HEK293 (cell line): Measurements from ENCODE around the gene PROSER3.

Source experiments
- GLIS2 ChIP-seq: fragments of 450-650 bp; formaldehyde crosslinking; IDR thresholded peaks from 2 replicates; pipeline ENCODE4 v1.5.1; 2016; ENCODE audit warnings: missing biosample characterization, missing genetic modification characterization
- HIC1 ChIP-seq: fragments of 450-650 bp; formaldehyde crosslinking; IDR thresholded peaks from 2 replicates; pipeline ENCODE4 v1.5.1; 2016; ENCODE audit warnings: missing biosample characterization, missing genetic modification characterization
- MEIS1 ChIP-seq: sonication (generic); formaldehyde crosslinking; IDR thresholded peaks from 2 replicates; pipeline ENCODE4 v1.8.1; 2022; ENCODE audit warnings: missing genetic modification reagents, mild to moderate bottlenecking, borderline replicate concordance
- OVOL3 ChIP-seq: fragments of 450-650 bp; formaldehyde crosslinking; IDR thresholded peaks from 2 replicates; pipeline ENCODE4 v1.5.1; 2016; ENCODE audit warnings: missing biosample characterization, missing genetic modification characterization
- REPIN1 ChIP-seq: fragments of 450-650 bp; formaldehyde crosslinking; IDR thresholded peaks from 2 replicates; pipeline ENCODE4 v1.5.1; 2017; ENCODE audit warnings: missing biosample characterization, missing genetic modification characterization, low read depth
- SCRT2 ChIP-seq: fragments of 450-650 bp; formaldehyde crosslinking; IDR thresholded peaks from 2 replicates; pipeline ENCODE4 v1.5.1; 2016; ENCODE audit warnings: missing biosample characterization, missing genetic modification characterization
- ZBTB10 ChIP-seq: fragments of 450-650 bp; formaldehyde crosslinking; IDR thresholded peaks from 2 replicates; pipeline ENCODE4 v1.5.1; 2016; ENCODE audit warnings: missing biosample characterization, missing genetic modification characterization
- ZFP41 ChIP-seq: fragments of 450-650 bp; formaldehyde crosslinking; IDR thresholded peaks from 2 replicates; pipeline ENCODE4 v1.5.1; 2016; ENCODE audit warnings: missing biosample characterization, missing genetic modification characterization, borderline replicate concordance
- ZNF155 ChIP-seq: fragments of 450-650 bp; formaldehyde crosslinking; IDR thresholded peaks from 2 replicates; pipeline ENCODE4 v1.5.1; 2016; ENCODE audit warnings: missing biosample characterization, missing genetic modification characterization
- ZNF16 ChIP-seq: fragments of 450-650 bp; formaldehyde crosslinking; IDR thresholded peaks from 2 replicates; pipeline ENCODE4 v1.5.1; 2016; ENCODE audit warnings: low read depth, missing biosample characterization, missing genetic modification characterization
- ZNF211 ChIP-seq: fragments of 450-650 bp; formaldehyde crosslinking; IDR thresholded peaks from 2 replicates; pipeline ENCODE4 v1.5.1; 2016; ENCODE audit warnings: low read depth, missing biosample characterization, missing genetic modification characterization
- ZNF354C ChIP-seq: fragments of 450-650 bp; formaldehyde crosslinking; IDR thresholded peaks from 2 replicates; pipeline ENCODE4 v1.5.1; 2016; ENCODE audit warnings: missing biosample characterization, missing genetic modification characterization, low read depth, borderline replicate concordance
- ZNF362 ChIP-seq: fragments of 450-650 bp; formaldehyde crosslinking; IDR thresholded peaks from 2 replicates; pipeline ENCODE4 v1.5.1; 2016; ENCODE audit warnings: missing biosample characterization, missing genetic modification characterization
- ZNF37A ChIP-seq: fragments of 450-650 bp; IDR thresholded peaks from 2 replicates; pipeline ENCODE4 v1.5.1; 2018; ENCODE audit warnings: missing biosample characterization, missing genetic modification characterization
- ZNF391 ChIP-seq: fragments of 450-650 bp; formaldehyde crosslinking; IDR thresholded peaks from 2 replicates; pipeline ENCODE4 v1.5.1; 2016; ENCODE audit warnings: low read depth, missing biosample characterization, missing genetic modification characterization, borderline replicate concordance
- ZNF426 ChIP-seq: fragments of 450-650 bp; formaldehyde crosslinking; IDR thresholded peaks from 2 replicates; pipeline ENCODE4 v1.5.1; 2017; ENCODE audit warnings: missing biosample characterization, missing genetic modification characterization, mild to moderate bottlenecking, inconsistent platforms, moderate library complexity
- ZNF521 ChIP-seq: fragments of 450-650 bp; formaldehyde crosslinking; IDR thresholded peaks from 2 replicates; pipeline ENCODE4 v1.5.1; 2017; ENCODE audit warnings: missing biosample characterization, mild to moderate bottlenecking, missing genetic modification characterization
- ZNF549 ChIP-seq: fragments of 450-650 bp; IDR thresholded peaks from 2 replicates; pipeline ENCODE4 v1.5.1; 2018; ENCODE audit warnings: missing biosample characterization, missing genetic modification characterization, mild to moderate bottlenecking, inconsistent platforms, moderate library complexity
- ZNF600 ChIP-seq: fragments of 450-650 bp; formaldehyde crosslinking; IDR thresholded peaks from 2 replicates; pipeline ENCODE4 v1.5.1; 2016; ENCODE audit warnings: missing biosample characterization, missing genetic modification characterization
- ZNF621 ChIP-seq: fragments of 450-650 bp; formaldehyde crosslinking; IDR thresholded peaks from 2 replicates; pipeline ENCODE4 v1.5.1; 2017; ENCODE audit warnings: missing biosample characterization, missing genetic modification characterization
- ZNF623 ChIP-seq: fragments of 450-650 bp; formaldehyde crosslinking; IDR thresholded peaks from 2 replicates; pipeline ENCODE4 v1.5.1; 2016; ENCODE audit warnings: missing biosample characterization, missing genetic modification characterization
- ZNF629 ChIP-seq: fragments of 450-650 bp; formaldehyde crosslinking; IDR thresholded peaks from 2 replicates; pipeline ENCODE4 v1.5.1; 2017; ENCODE audit warnings: missing biosample characterization, missing genetic modification characterization
- ZNF791 ChIP-seq: fragments of 450-650 bp; formaldehyde crosslinking; IDR thresholded peaks from 2 replicates; pipeline ENCODE4 v1.5.1; 2016; ENCODE audit warnings: missing biosample characterization, missing genetic modification characterization
- ZSCAN23 ChIP-seq: fragments of 450-650 bp; formaldehyde crosslinking; IDR thresholded peaks from 2 replicates; pipeline ENCODE4 v1.5.1; 2016; ENCODE audit warnings: missing biosample characterization, missing genetic modification characterization
- TF ChIP-seq, protein P1 (sequence below): fragments of 450-650 bp; formaldehyde crosslinking; IDR thresholded peaks from 2 replicates; pipeline ENCODE4 v1.5.1; 2017; ENCODE audit warnings: missing biosample characterization, mild to moderate bottlenecking, missing genetic modification characterization, moderate library complexity
- TF ChIP-seq, protein P2 (sequence below): fragments of 450-650 bp; formaldehyde crosslinking; IDR thresholded peaks from 2 replicates; pipeline ENCODE4 v1.5.1; 2016; ENCODE audit warnings: missing biosample characterization, missing genetic modification characterization
- TF ChIP-seq, protein P3 (sequence below): IDR thresholded peaks from 2 replicates; pipeline ENCODE4 v1.6.1; 2011; ENCODE audit warnings: mild to moderate bottlenecking, low read depth, low read length, borderline replicate concordance
- TF ChIP-seq, protein P4 (sequence below): fragments of 450-650 bp; formaldehyde crosslinking; IDR thresholded peaks from 2 replicates; pipeline ENCODE4 v1.5.1; 2016; ENCODE audit warnings: missing biosample characterization, missing genetic modification characterization

PROSER3 gene

GRCh38 chr19:35757231-35757748 lies 686 bp upstream of the PROSER3 start (continued):
- TF ChIP-seq OVOL3 (tag by site-specific recombination), result peak; percentile 65; the same call in 1 of the 2 replicates
- TF ChIP-seq ZNF362 (tag by site-specific recombination), result no peak
- peak; percentile 23 for TF ChIP-seq SCRT2
- TF ChIP-seq, protein P1, sequence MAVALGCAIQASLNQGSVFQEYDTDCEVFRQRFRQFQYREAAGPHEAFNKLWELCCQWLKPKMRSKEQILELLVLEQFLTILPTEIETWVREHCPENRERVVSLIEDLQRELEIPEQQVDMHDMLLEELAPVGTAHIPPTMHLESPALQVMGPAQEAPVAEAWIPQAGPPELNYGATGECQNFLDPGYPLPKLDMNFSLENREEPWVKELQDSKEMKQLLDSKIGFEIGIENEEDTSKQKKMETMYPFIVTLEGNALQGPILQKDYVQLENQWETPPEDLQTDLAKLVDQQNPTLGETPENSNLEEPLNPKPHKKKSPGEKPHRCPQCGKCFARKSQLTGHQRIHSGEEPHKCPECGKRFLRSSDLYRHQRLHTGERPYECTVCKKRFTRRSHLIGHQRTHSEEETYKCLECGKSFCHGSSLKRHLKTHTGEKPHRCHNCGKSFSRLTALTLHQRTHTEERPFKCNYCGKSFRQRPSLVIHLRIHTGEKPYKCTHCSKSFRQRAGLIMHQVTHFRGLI, result 0 out of 2 replicates have a peak, but pooled peaks have one; percentile 49
- peak; percentile 76; the same call in 1 of the 2 replicates for TF ChIP-seq ZNF391 (tag by site-specific recombination)
- no peak for TF ChIP-seq ZNF16 (tag by site-specific recombination)
- peak; percentile 77; the same call in 1 of the 2 replicates for TF ChIP-seq ZSCAN23 (tag by site-specific recombination)
- peak; percentile 40; the same call in 1 of the 2 replicates for TF ChIP-seq HIC1 (tag by site-specific recombination)
- TF ChIP-seq ZNF155 (tag by site-specific recombination), result no peak
- no peak for TF ChIP-seq REPIN1 (tag by site-specific recombination)
- no peak for TF ChIP-seq ZNF354C (tag by site-specific recombination)
- no peak for TF ChIP-seq ZNF549 (tag by site-specific recombination)
- TF ChIP-seq ZNF791 (tag by site-specific recombination), result no peak
- no peak for TF ChIP-seq ZNF37A (tag by site-specific recombination)
- TF ChIP-seq, protein P2, sequence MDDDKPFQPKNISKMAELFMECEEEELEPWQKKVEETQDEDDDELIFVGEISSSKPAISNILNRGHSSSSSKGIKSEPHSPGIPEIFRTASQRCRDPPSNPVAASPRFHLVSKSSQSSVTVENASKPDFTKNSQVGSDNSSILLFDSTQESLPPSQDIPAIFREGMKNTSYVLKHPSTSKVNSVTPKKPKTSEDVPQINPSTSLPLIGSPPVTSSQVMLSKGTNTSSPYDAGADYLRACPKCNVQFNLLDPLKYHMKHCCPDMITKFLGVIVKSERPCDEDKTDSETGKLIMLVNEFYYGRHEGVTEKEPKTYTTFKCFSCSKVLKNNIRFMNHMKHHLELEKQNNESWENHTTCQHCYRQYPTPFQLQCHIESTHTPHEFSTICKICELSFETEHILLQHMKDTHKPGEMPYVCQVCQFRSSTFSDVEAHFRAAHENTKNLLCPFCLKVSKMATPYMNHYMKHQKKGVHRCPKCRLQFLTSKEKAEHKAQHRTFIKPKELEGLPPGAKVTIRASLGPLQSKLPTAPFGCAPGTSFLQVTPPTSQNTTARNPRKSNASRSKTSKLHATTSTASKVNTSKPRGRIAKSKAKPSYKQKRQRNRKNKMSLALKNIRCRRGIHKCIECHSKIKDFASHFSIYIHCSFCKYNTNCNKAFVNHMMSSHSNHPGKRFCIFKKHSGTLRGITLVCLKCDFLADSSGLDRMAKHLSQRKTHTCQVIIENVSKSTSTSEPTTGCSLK (tag by site-specific recombination), result no peak
- TF ChIP-seq, protein P3, sequence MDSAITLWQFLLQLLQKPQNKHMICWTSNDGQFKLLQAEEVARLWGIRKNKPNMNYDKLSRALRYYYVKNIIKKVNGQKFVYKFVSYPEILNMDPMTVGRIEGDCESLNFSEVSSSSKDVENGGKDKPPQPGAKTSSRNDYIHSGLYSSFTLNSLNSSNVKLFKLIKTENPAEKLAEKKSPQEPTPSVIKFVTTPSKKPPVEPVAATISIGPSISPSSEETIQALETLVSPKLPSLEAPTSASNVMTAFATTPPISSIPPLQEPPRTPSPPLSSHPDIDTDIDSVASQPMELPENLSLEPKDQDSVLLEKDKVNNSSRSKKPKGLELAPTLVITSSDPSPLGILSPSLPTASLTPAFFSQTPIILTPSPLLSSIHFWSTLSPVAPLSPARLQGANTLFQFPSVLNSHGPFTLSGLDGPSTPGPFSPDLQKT, result no peak
- TF ChIP-seq ZBTB10 (tag by site-specific recombination), result peak; percentile 82
- TF ChIP-seq ZNF623 (tag by site-specific recombination), result 0 out of 2 replicates have a peak, but pooled peaks have one; percentile 28
- peak; percentile 97 for TF ChIP-seq GLIS2
- TF ChIP-seq, protein P4, sequence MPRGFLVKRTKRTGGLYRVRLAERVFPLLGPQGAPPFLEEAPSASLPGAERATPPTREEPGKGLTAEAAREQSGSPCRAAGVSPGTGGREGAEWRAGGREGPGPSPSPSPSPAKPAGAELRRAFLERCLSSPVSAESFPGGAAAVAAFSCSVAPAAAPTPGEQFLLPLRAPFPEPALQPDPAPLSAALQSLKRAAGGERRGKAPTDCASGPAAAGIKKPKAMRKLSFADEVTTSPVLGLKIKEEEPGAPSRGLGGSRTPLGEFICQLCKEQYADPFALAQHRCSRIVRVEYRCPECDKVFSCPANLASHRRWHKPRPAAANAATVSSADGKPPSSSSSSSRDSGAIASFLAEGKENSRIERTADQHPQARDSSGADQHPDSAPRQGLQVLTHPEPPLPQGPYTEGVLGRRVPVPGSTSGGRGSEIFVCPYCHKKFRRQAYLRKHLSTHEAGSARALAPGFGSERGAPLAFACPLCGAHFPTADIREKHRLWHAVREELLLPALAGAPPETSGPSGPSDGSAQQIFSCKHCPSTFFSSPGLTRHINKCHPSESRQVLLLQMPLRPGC (tag by site-specific recombination), result peak; percentile 68; the same call in 1 of the 2 replicates
- TF ChIP-seq ZNF211 (tag by site-specific recombination), result no peak
- TF ChIP-seq ZNF426 (tag by site-specific recombination), result no peak
- peak; percentile 76 for TF ChIP-seq ZNF600 (tag by site-specific recombination)
- TF ChIP-seq ZNF629 (tag by site-specific recombination), result peak; percentile 80
- no peak for TF ChIP-seq MEIS1 (CRISPR knock-in tag)
- no peak for TF ChIP-seq ZFP41 (tag by site-specific recombination)
- no peak for TF ChIP-seq ZNF521
- TF ChIP-seq ZNF621, result no peak
